HG02588 (cell line): ENCODE measurements around the gene AK5.

Experiments
- ATAC-seq: cut with Tn5 transposase; IDR thresholded peaks from one replicate; pipeline ENCODE4 v1.9.1; 2021; ENCODE audit warnings: mild to moderate bottlenecking, moderate library complexity; ENCODE audit not compliant: unreplicated experiment

Gene AK5

GRCh38 chr1:77350012-77350770 lies 68.4 kb downstream of the AK5 start:
- ATAC-seq, result no peak

GRCh38 chr1:77354536-77354935 lies 72.7 kb downstream of the AK5 start:
- ATAC-seq, result no peak

GRCh38 chr1:77355010-77355409 lies 73.2 kb downstream of the AK5 start:
- ATAC-seq, result no peak

GRCh38 chr1:77356136-77356535 lies 74.3 kb downstream of the AK5 start:
- ATAC-seq, result no peak

GRCh38 chr1:77360256-77360655 lies 78.4 kb downstream of the AK5 start:
- no peak for ATAC-seq

GRCh38 chr1:77361621-77362020 lies 79.8 kb downstream of the AK5 start:
- ATAC-seq, result no peak

- ATAC-seq, result no peak
These were observed 88.3 kb downstream of the AK5 start for GRCh38 chr1:77370161-77370560.

- ATAC-seq, result no peak
These were observed 88.9 kb downstream of the AK5 start for GRCh38 chr1:77370583-77371306.

GRCh38 chr1:77371396-77371795 lies 89.6 kb downstream of the AK5 start:
- ATAC-seq, result no peak

- no peak for ATAC-seq
These were observed 91.9 kb downstream of the AK5 start for GRCh38 chr1:77373702-77374101.

GRCh38 chr1:77375541-77375940 lies 93.7 kb downstream of the AK5 start:
- ATAC-seq, result no peak

- ATAC-seq, result no peak
These were observed 94.2 kb downstream of the AK5 start for GRCh38 chr1:77375990-77376389.

GRCh38 chr1:77378723-77379535 lies 97.1 kb downstream of the AK5 start:
- ATAC-seq, result no peak

GRCh38 chr1:77382366-77382765 lies 100.5 kb downstream of the AK5 start:
- ATAC-seq, result no peak

GRCh38 chr1:77383236-77383635 lies 101.4 kb downstream of the AK5 start:
- no peak for ATAC-seq

GRCh38 chr1:77385551-77385950 lies 103.7 kb downstream of the AK5 start:
- no peak for ATAC-seq

- no peak for ATAC-seq
These were observed 104.5 kb downstream of the AK5 start for GRCh38 chr1:77386276-77386675.

GRCh38 chr1:77387553-77387952 lies 105.7 kb downstream of the AK5 start:
- no peak for ATAC-seq

- no peak for ATAC-seq
These were observed 106.8 kb downstream of the AK5 start for GRCh38 chr1:77388661-77389060.

- no peak for ATAC-seq
These were observed 110.7 kb downstream of the AK5 start for GRCh38 chr1:77392486-77392885.

GRCh38 chr1:77394166-77394565 lies 112.3 kb downstream of the AK5 start:
- ATAC-seq, result no peak

- ATAC-seq, result no peak
These were observed 113.2 kb downstream of the AK5 start for GRCh38 chr1:77395051-77395450.
